ENCODE results near the gene PCDH9.

The PCDH9 gene

GRCh38 chr13:66430728-66431127 is 799.4 kb downstream of the PCDH9 start:
- in situ Hi-C loops (cut with MboI; ENCODE audit: low sequenced_read_pairs): no loop called here

DNA sequence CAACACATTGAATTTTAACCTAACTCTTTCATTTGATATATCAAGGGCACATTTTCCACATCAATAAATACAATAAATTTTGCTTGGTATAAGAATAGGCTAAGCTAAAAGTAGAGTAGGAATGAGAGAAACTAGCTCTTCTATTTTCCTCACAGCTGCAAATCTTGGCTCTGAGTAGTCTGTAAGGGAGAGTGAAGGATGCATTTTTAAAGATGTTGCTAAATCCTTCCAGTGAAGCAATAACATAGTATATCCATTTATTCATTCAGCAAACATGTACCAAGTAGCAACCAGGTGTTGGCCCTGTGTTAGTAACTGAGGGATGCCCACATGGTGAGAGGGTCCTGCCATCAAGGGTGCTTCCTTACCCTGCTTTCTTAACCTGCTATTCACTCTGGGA is 799.9 kb downstream of the PCDH9 start:
- in situ Hi-C loops (cut with MboI; ENCODE audit: low sequenced_read_pairs): no loop called here

DNA sequence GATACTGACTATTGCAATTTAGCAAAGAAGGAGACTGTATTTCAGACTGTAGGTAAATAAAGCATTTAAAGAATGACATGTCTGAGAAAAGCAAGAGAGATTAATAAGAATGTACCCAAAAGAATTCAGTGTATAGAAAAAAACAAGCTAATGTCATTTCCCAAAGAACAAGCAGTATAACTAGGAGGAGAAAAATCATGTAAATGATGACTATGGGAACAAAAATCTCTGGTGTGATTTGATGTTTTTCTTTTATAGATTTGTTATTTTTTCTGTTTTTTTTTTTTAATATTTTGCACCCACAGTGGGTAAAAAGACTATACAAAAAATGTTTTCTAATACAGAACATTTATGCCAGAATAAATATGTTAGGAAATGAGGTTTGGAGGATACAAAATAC is 801.0 kb downstream of the PCDH9 start:
- in situ Hi-C loops (cut with MboI; ENCODE audit: low sequenced_read_pairs): no loop called here

DNA sequence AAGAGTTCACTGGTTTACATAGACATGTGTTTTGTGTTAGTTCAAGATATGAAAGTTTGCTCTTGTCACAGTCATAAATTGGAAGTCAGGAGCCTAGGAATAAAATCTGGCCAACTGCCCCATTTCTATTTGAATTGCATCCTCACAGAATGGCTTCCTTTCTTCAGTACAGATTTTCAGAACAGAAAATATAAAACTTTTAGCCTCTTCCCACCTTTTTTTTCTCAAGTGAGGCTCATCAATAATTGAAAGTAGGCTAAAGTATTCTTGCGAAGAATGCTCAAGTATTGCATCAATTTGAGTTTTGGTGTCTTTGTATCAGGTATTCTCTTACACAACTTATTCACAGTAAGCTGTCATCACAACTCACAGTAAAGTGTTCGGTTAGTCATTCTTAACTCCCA is 802.7 kb downstream of the PCDH9 start:
- in situ Hi-C loops (cut with MboI; ENCODE audit: low sequenced_read_pairs): no loop called here

DNA sequence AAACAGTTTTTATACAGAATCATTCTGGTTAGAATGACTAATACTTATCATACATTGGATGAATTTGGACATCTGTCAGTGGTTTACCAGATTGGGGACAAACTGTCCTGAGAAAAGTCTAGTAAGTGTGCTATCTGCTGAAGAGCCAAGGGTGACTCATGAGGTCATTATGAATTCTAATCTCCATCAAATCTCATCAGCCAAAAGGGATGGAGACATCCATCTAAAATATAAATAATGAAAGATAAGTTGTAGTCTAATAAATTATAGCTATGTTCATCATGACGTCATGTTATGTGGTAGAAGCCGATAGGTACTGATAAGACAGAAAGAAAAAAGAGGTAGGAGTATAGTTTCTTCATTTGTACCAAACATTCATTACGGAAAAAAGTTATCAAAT is 804.4 kb downstream of the PCDH9 start:
- in situ Hi-C loops (cut with MboI; ENCODE audit: low sequenced_read_pairs): no loop called here

DNA sequence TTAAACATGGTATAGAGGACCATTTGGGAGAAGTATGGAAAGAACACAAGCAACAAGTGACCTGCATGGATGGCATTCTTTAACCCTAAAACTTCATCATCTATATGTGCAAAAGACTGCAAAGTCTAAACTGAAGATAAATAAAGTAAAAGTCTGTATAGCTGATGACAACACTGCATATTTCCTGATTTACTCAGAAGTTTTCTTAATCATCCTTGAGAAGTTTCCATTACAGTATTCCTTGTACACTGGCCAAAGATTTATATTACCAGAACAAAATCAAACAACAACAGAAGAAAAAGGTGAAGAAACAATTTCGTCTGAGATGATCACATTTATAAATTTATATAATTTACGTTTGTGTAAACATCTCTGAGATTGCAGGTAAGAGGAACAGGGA is 805.7 kb downstream of the PCDH9 start:
- in situ Hi-C loops (cut with MboI; ENCODE audit: low sequenced_read_pairs): no loop called here

- in situ Hi-C loops (cut with MboI; ENCODE audit: low sequenced_read_pairs): no loop called here
Observed at GRCh38 chr13:66415444-66415843, 814.7 kb downstream of the PCDH9 start.

GRCh38 chr13:66414066-66414800 is 815.9 kb downstream of the PCDH9 start:
- in situ Hi-C loops (cut with MboI; ENCODE audit: low sequenced_read_pairs): no loop called here

GRCh38 chr13:66410314-66410713 is 819.8 kb downstream of the PCDH9 start:
- in situ Hi-C loops (cut with MboI; ENCODE audit: low sequenced_read_pairs): no loop called here

DNA sequence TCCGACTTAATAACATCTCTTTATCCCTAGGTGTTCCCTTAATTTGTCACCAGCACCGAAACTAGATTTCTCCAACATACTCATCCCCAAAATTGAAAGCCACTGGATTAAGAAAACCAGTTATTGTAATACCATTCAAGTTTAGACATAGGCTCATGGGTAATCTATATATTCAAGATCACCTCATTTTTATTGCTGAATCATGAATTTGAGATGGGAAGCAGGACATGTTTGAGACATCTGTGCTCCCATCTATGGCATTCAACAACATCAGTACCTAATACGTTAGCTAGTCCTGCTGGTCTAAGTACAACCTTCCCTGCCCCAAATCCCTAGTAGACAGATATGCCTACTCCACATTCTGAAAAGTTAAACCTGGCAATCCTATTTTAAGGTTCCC is 820.6 kb downstream of the PCDH9 start:
- in situ Hi-C loops (cut with MboI; ENCODE audit: low sequenced_read_pairs): no loop called here

- in situ Hi-C loops (cut with MboI; ENCODE audit: low sequenced_read_pairs): no loop called here
Observed at GRCh38 chr13:66407128-66407527, 823.0 kb downstream of the PCDH9 start.

GRCh38 chr13:66405908-66406802 is 824.0 kb downstream of the PCDH9 start:
- in situ Hi-C loops (cut with MboI; ENCODE audit: low sequenced_read_pairs): no loop called here

GRCh38 chr13:66402546-66402945 is 827.6 kb downstream of the PCDH9 start:
- in situ Hi-C loops (cut with MboI; ENCODE audit: low sequenced_read_pairs): no loop called here

GRCh38 chr13:66402066-66402465 is 828.1 kb downstream of the PCDH9 start:
- in situ Hi-C loops (cut with MboI; ENCODE audit: low sequenced_read_pairs): no loop called here

DNA sequence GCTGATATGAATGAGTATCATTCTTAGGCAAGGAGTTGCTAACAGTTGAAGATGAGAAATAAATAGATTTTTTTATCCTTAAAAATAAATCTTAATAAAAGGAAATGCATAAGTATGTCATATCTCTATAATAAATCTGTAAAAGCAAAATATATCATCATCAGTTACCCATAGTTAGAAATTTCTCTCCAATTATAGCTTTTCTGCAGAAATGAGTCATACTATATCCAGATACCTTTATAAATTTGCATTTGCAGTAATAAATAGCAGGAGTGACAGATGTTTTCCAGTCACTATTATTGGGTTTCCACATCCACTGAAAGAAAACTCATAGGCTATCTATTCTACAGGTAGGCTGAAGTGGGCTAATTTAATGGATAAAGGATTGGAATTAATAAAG is 829.8 kb downstream of the PCDH9 start:
- in situ Hi-C loops (cut with MboI; ENCODE audit: low sequenced_read_pairs): no loop called here

DNA sequence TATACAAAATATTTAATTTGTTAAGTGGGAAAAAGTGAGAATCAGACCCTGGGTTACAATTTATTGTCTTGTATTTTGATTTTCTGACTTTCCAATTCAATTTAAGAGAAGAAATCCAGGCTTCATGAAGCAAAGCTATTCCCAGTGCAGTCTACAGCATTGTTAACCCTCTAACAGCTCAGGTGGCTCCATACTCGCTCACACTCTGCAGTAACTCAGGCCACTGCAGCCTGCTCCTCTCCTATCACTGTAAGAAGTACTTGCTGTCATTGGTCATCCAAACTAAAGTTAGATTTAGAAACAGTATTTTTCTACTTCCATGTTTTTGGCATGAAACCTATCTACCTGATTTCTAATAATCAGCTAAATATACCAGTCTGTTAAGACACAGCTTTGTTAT is 830.3 kb downstream of the PCDH9 start:
- in situ Hi-C loops (cut with MboI; ENCODE audit: low sequenced_read_pairs): no loop called here

GRCh38 chr13:66397133-66397532 is 833.0 kb downstream of the PCDH9 start:
- in situ Hi-C loops (cut with MboI; ENCODE audit: low sequenced_read_pairs): no loop called here

DNA sequence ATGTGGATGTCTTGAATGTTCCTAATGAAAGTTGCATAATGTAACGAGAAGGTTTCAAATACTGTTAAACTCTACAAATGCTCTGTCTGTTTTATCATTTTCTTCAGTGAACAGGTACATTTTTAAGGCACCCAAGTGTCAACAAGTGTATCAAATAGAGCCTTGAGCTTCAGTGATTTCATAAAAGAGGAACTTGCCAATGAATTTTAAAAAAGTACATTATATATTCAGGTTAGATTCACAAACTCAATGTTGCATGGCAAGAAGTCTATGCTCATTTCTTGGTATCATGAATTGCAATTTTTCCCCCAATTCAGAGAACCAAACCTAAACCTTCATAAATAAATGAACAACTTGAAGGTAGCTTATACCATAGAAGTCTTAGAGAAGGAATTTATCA is 838.8 kb downstream of the PCDH9 start:
- in situ Hi-C loops (cut with MboI; ENCODE audit: low sequenced_read_pairs): no loop called here

DNA sequence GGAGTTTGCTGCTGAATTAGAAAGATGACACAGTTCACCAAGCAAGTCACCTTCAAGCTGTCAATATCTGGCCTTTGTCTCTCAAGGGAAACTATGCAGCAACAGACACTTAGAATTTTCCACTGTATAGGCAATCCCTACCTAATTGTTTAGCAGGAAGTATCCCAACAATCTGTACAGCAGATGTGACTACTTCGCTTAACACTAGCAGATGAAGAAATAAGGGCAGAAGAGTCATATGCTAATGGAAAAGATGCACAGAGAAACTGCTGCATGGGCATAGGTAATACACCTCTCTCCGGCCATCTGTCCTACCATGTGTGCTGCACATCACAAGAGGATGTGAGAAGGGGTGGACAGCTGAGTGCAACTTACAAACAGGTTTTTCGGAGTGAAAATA is 851.2 kb downstream of the PCDH9 start:
- in situ Hi-C loops (cut with MboI; ENCODE audit: low sequenced_read_pairs): no loop called here

- in situ Hi-C loops (cut with MboI; ENCODE audit: low sequenced_read_pairs): no loop called here
Observed at GRCh38 chr13:66377569-66377968, 852.6 kb downstream of the PCDH9 start.

DNA sequence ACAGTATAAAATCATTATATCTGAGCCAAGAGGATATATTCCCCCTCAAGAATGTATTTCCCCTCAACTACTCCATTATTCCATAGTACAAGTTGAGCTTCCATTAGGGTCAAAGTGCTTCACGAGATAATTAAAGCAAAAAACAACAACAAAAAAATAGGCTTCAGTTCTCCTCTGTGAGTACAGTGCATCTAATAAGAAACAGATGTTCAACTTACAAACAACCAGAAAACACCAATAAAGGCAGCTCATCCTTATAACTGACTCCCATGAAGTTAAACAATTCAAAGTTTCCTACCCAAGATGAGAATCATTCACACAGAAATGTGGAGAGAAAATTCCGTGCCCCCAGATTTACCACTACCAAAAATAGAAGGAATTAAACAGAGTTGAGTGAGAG is 854.4 kb downstream of the PCDH9 start:
- in situ Hi-C loops (cut with MboI; ENCODE audit: low sequenced_read_pairs): no loop called here

- in situ Hi-C loops (cut with MboI; ENCODE audit: low sequenced_read_pairs): no loop called here
Observed at GRCh38 chr13:66369666-66370065, 860.5 kb downstream of the PCDH9 start.
